ENCODE measurements around the gene STRIP1.

DNA sequence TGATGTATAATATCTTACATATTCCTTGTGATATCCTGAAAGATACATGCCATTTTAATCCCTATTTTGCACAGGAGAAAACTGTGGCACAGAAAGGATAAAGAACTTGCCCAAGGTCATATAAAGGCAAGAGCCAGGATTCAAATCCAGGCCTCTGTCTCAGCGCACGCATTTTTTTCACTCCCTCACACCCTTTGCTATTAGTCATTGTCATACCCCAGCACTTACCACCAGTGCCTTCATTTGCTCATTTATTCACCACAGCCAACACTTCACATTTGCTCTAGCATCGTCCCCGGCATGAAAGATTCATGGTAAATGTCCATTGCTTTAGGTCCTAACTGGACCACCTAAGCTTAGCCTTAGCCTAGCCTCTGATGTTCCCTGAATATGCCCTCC is 21.9 kb downstream of the STRIP1 start:
- TF ChIP-seq, protein P1, sequence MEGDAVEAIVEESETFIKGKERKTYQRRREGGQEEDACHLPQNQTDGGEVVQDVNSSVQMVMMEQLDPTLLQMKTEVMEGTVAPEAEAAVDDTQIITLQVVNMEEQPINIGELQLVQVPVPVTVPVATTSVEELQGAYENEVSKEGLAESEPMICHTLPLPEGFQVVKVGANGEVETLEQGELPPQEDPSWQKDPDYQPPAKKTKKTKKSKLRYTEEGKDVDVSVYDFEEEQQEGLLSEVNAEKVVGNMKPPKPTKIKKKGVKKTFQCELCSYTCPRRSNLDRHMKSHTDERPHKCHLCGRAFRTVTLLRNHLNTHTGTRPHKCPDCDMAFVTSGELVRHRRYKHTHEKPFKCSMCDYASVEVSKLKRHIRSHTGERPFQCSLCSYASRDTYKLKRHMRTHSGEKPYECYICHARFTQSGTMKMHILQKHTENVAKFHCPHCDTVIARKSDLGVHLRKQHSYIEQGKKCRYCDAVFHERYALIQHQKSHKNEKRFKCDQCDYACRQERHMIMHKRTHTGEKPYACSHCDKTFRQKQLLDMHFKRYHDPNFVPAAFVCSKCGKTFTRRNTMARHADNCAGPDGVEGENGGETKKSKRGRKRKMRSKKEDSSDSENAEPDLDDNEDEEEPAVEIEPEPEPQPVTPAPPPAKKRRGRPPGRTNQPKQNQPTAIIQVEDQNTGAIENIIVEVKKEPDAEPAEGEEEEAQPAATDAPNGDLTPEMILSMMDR (conservative IDR thresholded peaks at IDR 0.05 in 1 of 2, IDR thresholded peaks at IDR 0.05 in 1 of 2; ENCODE audit: extremely low read depth in 1 of 2, insufficient read depth in 1 of 2, low read depth in 1 of 2, low read length in 2 of 2) = no peak
- TF ChIP-seq EZH2 (IDR thresholded peaks at IDR 0.05; ENCODE audit: borderline replicate concordance, low read length) = no peak
